Subcutaneous adipose tissue (tissue), 4 donors: ENCODE results near the gene PACRG. TPM values are rescaled to one million over a fixed set of nuclear protein-coding genes. Genes with fewer than 3 reads are reported as not detected.

Experiments
- total RNA-seq, 4 donors: library from RNA; depleted of rRNA; stranded (reverse); fragments of >200 nt; gene quantifications; one replicate each; pipeline ENCODE4 v1.1.0, GENCODE V29; 2016
- TF ChIP-seq, protein P1 (sequence below): fragments of 450-650 bp; IDR thresholded peaks from one replicate; pipeline ENCODE4 v1.5.1; 2016; ENCODE audit warnings: low read depth, mild to moderate bottlenecking, control low read depth, antibody characterized with exemption, moderate library complexity

PACRG gene
- total RNA-seq, 4 donors from 2014 or later = 0.34 TPM; not detected in 3

DNA sequence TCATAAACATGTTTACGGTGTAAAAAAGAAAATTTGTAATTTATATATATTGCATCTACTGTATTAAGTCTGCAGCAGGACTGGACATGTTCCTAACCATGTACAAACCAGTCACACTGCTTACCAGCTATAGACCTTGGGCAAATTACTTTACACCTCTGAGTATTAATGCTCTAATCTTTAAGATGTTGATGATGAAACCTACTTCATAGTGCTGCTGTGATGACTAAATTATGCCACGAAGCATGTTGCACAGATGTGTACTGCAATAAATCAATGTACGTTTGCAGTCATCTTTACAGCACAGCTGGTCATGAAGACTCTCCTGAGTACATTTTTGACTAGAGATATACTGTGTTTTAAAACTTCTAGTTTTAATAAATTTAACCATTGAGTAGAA lies 42.8 kb upstream of the PACRG start:
- TF ChIP-seq, protein P1, sequence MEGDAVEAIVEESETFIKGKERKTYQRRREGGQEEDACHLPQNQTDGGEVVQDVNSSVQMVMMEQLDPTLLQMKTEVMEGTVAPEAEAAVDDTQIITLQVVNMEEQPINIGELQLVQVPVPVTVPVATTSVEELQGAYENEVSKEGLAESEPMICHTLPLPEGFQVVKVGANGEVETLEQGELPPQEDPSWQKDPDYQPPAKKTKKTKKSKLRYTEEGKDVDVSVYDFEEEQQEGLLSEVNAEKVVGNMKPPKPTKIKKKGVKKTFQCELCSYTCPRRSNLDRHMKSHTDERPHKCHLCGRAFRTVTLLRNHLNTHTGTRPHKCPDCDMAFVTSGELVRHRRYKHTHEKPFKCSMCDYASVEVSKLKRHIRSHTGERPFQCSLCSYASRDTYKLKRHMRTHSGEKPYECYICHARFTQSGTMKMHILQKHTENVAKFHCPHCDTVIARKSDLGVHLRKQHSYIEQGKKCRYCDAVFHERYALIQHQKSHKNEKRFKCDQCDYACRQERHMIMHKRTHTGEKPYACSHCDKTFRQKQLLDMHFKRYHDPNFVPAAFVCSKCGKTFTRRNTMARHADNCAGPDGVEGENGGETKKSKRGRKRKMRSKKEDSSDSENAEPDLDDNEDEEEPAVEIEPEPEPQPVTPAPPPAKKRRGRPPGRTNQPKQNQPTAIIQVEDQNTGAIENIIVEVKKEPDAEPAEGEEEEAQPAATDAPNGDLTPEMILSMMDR = no peak

DNA sequence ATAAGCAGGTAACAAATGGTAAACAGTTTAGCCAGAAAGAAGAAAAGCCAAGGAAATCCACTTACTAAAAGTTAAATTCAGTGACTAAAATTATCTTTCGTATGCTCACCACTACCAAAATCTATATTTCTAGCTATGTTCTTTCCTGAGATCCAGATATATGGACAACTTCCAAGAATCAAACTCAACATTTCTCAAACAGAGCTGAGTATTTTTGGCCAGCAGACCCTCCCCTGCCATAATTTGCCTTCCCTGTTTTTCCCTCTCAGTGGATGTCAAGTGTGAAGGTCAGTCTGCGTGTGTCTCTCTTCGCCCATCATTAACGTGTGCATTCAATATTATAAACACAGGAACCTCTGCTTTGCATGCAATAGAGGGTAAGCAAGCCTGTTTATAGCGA lies 42.2 kb upstream of the PACRG start:
- TF ChIP-seq, protein P1 = no peak

DNA sequence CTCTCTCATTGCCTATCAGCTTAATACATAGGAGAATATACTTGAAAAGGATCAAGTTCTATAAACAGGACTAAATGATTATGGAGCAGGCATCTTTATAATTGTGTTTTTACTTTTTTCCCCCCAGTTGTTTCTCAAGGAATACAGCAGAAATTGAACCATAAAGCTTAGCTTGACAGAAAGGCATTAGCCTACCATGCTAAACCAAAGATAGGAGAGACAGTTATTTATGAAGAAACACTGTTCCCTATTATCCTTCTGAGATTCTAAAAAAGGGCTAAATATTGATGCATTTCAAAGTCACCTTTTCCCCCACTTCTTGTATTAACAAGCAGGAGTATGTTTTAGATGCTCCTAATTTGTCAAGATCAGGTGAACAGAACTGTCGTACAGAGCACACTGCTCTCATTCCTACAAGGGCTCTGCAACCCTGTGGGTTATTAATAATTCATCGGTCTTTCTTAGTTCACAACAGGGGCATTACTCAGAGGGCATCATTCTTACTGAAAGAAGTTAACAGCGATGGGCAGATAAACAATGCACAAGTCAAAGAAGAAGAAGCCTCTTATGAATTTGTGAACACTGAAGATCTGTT lies 38.9 kb upstream of the PACRG start:
- TF ChIP-seq, protein P1 = no peak

DNA sequence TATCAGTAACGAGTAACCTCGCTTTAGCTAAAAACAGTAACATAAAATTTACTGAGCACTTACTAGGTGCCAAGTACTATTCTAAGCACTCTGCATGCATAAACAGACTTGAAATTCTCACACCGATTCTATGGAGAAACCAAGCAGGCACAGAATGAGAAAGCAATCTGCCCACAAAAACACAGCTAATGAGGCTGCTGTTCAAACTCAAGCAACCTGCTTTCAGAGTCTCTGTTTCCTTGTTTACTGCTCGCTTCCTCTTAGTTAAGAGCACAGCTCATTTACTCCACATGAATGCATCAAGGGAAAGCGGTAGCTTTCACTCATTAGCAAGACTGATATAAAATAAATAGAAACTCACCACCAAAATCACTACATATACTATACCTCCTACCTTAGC lies 37.6 kb upstream of the PACRG start:
- TF ChIP-seq, protein P1 = no peak

DNA sequence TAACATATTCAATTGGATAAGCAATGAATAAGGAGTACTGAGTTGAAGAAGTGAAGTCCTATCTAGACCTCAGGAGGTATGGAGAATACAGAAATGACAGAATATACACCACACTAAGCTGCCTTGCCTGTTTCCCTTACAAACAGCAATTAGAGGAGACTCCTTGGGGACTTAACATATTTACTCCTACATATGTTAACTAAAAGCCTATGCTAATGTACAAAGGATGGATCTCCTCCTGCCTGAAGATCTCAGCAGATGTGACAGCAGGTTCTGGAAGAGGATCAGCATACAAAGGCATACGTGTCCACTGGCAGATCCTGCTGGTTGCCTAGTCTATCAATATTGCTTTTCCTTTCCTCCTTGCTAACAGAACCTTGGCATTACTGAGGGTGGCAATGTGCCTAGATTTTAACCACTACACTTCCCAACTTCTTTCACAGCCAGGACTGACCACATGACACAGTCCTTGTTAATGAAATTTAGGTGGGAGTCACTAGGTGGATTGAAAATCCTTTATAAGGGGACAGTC lies 29.8 kb upstream of the PACRG start:
- TF ChIP-seq, protein P1 = no peak

DNA sequence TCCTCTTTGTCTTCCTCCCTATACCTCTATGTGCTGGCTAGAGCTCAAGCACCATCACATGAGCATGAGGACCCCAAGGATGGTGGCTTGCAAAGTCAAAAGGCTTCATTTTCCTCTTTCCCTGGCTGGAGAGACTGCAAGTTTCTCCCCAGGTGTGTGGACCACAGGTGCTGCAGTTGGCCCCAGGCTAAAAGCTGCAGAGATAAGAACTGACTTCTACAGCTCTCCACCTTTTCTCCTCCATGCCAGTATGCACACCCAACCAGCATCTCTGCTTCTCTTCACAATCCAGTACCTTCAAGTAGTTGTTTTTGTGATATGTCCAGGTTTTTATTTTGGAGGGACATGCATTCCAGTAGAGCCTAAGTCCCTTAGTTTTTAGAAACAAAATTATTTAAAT lies 29.3 kb upstream of the PACRG start:
- TF ChIP-seq, protein P1 = no peak

DNA sequence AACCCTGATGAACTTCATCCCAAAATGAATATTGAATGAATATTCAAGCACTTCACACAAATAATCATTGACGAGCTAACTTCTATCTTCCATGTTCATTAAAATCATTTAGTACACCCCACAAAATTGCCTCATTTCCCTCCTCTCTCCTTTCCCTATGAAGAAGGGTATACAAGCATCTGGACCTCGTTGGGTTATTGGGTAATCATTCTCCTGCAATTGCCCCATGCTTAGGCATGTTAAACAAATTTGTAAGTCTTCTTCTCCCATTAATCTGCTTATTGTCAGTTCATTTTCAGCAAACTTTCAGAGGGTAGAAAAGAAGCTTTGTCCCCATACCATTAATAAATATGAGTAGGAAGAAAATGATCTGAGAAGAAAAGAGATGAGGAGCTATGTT lies 27.8 kb upstream of the PACRG start:
- TF ChIP-seq, protein P1 = no peak
